Activated CD4-positive, alpha-beta T cell treated with anti-CD3 and anti-CD28 coated beads for 1 hour (primary cell): ENCODE results near the gene IGF1R.

ENCODE experiments used
- DNase-seq: peaks from one replicate; pipeline ENCODE4 v3.0.0-alpha.2; 2020

The IGF1R gene

DNA sequence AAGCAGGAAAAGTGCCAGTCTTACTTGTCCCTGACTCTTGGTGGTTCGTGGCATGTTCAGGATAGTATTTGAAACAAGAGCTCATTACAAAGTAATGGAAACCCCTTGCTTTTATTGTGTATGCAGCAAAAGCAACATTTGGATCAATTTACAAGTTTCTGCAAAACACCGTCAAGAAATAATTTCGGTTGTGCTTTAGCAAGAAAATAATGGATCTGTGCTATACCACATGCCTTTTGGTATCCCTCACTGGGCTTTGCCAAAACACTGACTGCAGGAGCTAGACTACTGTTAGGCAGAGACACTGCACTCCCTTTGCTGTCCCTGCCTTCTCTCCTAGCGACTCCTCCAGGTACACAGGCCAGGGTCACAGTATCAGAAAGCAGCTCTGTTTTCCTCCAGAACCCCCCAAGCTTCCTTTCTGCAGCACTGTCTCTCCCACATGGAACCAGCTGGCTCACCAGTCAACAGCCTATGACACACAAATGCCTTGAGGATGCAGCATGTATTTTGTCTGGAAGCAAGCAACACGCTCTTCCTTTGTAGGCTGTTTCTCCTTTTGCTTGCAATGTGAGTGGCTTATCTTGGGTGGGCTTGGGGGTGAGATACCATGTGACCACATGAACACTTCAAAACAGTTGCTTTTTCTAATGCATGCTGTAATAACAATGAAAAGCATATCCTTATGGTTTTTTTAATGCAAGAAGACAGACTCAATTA lies 247.8 kb downstream of the IGF1R start:
- no peak for DNase-seq

DNA sequence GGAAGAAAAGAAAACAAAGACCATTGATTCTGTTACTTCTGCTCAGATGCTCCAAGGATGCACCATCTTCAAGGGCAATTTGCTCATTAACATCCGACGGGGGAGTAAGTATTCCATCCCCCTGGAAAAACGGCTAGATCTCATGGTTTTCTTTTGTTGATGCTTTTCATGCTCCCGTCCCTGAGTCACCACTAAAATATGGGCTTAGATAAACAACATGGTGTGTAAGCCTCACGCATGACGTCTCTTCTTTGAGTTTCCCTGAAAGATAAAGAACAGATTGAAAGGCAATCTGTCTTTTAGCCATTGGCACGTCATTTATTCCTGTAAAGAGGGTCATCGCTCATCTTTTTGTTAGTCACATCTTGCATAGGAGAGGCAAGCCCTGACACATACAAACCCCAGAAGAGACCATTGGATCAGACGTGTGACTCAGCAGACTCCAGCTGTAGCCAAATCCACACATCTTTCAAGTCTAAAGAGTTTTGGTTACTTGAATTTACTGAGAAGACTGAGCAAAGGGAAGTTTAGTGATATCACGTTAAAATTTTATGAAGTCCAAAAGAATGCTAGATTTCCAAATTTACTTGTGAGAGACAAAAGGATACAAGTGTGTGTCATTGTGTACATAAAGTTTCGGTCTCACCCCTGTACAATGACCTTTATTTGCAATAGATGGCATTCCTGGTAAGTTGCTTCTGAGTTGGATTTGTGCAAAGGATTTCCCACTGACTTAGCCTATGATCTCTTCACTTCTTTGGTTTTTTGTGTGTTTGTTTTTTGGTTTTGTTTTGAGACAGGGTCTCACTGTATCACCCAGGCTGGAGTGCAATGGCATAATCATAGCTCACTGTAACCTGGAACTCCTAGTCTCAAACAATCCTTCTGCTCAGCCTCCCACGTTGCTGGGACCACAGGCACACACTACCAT lies 248.7 kb downstream of the IGF1R start:
- no peak for DNase-seq

DNA sequence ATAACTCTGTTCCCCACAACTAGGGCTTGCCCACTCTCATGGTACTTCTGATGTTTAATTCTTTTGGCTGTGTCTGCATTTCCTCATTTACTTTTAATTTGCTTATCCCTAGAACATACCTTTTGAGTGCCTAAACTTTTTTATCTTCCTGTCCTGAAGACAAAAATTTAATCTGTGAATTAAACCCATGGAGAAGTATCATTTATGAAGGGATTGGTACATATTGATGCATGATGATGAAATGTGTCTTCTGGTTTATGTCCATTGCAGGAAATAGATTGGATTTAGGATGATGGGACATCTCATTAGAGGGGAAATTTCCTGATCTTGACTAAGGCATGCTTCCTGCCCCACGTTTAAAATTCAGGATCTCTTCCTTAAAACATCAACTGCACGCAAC lies 249.8 kb downstream of the IGF1R start:
- no peak for DNase-seq

DNA sequence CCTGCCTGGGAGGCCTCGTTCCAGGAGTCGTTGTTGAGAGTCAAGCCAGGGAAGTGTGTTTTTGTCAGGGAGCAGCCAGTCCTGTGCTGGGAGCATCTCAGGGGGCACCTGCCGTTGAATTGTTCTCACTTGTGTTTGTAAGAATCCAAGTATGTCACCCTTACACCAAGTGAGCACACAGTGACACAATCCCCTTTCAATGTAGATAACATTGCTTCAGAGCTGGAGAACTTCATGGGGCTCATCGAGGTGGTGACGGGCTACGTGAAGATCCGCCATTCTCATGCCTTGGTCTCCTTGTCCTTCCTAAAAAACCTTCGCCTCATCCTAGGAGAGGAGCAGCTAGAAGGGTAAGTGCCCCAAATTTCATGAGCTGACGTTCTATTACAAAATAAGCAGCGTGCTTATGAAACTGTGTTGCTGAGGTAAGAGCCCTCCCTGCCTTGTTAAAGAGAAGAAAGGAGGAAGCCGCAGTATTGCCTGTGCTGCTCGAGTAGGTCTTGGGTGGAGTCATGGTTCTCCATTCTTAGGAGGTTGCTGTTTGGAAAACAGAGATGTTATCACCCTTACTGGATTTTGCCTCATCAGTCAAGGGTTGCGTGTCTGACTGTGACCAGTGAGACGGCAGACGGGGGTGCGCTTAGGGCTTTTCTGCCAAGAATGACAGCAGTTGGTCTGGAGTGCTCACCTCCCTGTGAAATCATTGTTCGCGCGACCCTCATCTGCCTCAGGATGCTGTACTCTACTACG lies 251.1 kb downstream of the IGF1R start:
- no peak for DNase-seq

DNA sequence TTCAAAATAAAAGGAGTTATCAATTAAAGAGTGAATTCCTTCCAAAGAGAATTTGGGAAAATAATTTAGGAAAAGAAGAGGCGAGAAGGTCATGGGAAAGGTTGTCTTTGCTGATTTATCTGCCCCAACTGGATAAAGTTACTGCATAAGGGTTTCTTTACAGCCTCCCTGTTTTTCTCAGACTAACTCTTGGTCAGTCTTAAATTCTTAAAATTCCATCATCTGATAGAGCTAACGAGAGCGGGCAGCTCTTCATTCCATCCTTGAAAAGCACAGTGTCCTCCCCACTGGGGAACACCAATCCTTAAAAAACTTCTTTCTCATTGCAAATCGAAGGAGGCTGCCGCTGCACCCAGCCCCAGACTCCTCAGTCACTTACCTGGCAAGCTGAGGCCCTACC lies 252.0 kb downstream of the IGF1R start:
- DNase-seq = no peak

DNA sequence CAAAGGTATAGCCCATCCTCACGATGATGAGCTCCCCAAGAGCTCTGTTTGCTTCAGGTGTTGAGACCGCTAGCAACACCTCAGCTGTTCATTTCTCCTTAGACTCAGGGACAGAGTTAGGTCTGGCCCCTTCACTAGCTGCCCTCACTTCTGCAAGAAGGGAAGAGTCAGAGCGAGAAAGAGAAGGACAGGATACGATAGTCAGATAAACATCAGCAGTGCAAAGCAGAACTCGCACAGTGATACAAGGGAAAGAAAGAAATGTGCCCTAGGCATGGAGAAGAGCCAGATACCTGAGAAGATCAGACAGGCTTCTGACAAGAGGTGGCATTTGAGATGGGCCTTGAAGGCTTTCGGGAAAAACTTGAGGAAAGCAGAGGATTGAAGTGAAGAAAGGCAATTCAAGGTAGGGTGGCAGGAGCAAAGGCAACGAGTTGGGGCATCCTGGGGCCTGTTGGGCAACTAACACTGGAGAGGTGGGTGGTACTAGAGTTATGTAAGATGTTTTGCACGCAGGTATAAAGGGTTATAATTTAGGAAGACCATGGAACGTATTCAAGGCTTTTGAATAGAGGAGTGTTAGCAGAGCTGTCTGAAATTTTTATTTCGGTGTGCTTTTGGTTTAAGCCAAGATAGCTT lies 253.2 kb downstream of the IGF1R start:
- DNase-seq = no peak

DNA sequence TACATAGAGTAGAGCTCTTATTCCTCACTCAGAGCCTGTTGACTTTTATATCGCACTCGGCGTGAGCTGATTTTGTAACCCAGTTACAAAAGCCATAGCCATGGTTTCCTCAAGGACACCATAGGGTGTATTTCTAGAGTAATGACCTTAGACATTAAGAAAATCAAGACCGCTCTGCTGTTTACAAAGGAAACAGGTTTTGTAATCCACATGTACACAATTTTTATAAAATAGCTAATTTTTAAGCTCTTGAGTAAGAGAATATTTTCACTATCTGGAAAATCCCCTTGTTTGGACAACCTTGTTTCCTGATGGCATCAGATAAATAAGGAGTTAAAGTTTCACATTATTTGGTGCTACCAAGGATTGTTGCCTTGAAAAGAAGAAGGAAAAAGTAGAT lies 254.6 kb downstream of the IGF1R start:
- DNase-seq = no peak

DNA sequence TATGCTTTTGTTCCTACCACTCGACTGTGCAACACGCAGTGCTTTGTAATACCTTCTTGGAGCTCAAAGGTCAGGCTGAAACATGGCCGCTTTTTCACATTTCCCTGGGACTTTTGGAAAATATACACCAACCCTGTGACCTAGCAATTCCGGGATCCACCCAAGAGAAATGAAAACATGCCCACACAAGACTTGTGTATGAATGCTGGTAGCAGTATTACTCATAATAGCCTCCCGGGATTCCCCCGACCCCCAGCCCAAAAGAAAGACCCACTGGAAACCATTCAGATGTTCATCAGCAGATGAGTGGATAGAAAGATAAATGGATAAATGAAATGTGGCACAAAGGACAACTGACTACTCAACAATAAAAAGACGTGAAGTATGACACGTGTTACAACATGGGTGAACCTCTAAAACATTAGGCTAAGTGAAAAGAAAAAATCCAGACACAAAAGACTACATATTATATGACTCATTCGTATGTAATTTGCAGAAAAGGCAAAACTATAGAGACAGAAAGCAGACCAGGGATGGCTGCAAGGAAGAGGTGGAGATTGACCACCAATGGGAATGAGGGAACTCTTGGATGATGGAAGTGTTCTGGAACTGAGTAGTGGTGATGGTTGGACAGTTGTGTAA lies 255.2 kb downstream of the IGF1R start:
- no peak for DNase-seq

DNA sequence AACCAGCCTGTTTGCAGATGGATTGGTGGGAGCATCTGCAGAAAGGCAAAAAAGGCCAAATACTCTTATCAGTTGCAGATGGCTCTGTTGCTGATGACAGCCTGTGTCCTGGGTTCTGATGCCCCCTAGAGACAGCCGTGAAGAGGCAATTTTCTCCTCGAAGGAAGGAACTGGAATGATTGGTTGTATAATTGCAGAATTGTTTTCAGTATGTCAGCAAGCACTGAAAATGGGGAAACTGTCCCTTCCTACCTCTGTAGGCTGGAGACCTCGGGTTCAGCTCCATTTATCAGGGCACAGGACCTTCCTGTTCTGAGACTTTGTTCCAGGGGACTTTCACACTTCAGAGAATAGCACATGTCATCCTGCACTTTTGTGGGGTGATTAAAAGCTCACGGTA lies 256.2 kb downstream of the IGF1R start:
- no peak for DNase-seq

DNA sequence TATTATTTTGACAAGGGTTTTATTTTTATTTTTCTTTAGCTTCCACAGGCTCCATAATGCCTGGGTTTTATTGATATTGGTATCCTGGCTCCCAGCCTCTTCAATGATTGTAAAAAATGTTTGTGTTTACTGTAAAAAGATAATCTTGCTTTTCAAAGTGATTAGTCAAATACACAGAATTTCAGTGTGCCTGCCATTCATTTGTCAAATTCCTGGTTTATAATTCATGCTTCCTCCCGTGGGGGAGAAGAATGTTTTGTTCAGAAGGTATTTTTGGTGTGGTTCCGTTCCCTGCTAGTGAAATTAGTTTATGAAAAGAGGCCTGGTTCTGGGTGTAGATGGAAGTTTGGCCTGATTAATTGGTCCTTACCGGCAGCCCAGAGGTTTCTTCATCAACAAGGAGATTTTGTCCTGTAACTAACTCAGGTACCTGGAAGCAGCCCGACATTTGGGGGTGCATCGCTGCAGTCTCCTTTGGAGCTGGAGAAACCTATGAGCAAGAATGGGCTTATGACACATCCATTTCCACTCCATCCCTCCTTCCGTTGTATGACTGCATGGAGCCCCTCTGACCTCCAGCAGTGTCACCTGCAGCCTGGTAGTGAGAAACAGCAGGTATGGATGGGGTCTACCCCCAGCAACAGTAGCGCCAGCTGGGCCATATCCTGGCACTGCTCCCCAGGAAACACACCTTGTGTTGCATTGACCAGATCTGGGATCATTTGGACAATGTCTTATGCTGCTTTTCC lies 257.8 kb downstream of the IGF1R start:
- DNase-seq = no peak

DNA sequence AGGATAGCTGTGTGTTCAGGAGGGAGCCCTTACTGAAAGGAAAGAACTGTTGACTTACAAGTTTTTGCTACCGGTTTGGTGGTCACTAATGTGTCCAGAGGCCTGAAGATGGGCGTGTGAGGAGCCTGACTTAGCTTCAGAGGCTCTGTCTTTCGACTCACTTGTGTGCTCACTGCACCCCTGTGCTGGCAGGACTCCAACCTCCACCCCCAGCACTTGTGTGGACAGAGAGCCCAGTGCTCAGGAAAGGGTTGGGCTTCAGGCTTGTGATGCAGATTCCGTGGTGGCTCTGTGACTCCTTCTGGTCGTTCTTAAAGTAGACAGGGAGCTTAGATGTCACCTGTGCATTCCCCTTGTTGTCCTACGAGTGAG lies 258.4 kb downstream of the IGF1R start:
- DNase-seq = no peak

DNA sequence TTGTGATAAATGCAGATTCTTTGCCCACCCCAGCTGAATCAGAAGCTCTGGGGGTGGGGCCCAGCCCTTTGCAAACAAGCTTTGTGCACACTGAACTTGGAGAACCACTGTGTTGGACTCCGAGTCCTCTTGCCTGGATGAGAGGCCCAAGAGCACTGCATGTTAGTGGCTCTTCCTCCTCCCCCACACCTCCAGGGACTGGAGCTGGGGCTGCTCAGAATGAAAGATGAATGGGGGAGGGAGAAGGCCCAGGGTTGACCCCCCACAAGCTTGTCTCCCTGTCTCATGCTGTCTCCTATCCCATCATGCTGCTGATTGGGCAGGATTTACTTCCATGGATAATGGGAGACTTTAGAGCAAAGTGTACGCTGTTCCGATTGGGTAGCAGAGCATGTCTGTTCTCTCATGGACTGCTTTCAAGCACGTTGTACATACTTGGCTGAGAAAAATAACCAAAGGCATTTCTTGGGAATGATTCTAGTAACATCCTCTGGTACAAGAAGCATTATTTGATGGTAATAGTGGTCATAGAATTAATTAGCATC lies 259.7 kb downstream of the IGF1R start:
- DNase-seq = no peak

DNA sequence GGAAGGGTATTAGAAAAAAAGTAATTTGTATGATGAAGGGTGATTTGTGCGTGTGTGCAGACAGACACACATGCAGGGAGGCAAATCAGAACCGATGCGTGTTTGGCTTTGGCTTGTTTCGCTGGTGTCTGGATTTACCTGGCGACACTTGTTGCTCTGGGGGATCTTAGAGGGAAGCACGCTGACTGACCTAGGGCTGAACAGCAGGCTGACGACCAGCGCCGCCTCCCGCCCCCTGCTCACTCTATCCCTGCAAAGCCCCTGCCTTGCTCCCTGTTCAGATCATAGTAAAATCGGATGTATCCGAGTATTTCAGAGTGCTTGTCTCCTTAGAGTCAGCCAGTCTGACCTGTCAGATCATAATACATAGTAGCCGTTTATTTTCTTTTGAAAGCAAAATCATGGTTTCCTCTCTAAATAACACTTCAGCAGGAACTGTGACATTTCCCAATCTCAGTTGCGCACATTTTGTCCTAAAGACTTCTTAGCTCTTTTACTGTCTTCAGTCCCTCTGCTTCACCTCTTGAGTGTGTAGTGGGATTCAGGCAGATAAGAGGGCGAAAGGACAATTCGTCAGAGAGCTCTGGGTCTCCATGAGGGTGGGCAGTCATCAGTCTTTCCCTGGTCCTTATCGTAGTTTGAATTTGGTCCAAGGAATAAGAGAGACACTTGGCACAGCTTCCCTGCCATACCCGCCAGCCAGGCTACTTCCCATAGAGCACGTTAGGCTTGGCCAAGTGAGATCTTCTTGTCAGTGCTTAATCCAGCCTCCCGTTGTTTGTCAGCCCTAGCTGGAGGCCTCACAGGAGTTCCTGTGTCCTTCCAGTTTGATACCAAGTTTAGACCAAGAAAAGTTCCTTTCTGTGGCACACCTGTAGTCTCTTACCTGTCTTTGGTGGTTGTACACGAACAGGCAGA lies 261.9 kb downstream of the IGF1R start:
- no peak for DNase-seq

DNA sequence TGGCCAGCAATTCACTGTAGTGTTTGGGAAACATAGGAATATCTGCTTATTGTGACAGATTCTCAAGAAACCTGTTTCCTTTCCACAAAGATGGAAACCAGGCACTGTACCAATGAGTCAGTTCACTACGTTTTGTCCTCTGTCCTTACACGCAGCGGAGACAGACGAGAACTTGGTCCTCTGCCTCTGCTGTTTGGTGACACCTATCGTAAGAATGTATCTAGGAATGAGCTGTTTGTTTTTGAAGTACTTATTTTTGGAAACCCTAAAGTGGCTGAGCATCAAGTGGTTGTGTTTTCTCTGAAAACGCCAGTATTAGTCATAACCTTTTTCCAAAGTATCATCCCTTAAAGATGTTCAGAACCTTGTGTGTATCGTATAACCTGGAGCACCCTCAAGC lies 266.3 kb downstream of the IGF1R start:
- no peak for DNase-seq

DNA sequence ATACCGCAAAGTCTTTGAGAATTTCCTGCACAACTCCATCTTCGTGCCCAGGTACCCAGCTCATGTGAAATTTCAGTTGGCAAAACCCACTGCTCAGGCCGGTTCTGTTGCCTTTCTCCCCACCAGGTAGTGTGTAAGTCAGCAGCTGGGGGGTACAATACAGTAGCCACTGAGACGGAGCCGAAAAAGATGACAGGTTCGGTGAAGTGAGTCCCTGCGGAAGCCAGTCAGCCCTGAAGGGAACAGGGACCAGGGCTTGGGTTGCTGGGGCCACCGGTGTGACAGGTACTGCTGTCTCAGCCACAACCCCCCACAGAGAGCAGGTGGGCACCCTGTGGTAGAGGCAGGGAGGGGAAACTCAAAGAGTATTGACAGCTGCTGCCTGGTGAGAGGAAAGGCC lies 268.5 kb downstream of the IGF1R start:
- DNase-seq = no peak

DNA sequence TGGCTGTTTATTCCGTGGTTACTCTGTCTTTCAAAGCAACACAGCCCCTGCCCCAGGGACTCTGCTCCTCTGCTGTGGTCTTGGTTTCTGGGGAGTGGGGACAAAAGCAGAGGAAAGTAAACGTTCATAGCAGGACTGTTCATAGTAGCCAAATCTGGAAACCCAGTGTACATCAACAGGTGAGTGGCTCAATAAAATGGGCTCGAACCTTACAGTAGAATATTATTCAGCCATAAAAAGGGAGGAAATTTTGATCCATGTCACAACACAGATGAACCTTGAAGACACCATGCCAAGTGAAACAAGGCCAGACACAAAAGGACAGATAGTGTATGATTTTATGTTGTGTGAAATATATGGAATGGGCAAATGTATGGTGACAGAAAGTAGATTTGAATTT lies 269.1 kb downstream of the IGF1R start:
- no peak for DNase-seq

DNA sequence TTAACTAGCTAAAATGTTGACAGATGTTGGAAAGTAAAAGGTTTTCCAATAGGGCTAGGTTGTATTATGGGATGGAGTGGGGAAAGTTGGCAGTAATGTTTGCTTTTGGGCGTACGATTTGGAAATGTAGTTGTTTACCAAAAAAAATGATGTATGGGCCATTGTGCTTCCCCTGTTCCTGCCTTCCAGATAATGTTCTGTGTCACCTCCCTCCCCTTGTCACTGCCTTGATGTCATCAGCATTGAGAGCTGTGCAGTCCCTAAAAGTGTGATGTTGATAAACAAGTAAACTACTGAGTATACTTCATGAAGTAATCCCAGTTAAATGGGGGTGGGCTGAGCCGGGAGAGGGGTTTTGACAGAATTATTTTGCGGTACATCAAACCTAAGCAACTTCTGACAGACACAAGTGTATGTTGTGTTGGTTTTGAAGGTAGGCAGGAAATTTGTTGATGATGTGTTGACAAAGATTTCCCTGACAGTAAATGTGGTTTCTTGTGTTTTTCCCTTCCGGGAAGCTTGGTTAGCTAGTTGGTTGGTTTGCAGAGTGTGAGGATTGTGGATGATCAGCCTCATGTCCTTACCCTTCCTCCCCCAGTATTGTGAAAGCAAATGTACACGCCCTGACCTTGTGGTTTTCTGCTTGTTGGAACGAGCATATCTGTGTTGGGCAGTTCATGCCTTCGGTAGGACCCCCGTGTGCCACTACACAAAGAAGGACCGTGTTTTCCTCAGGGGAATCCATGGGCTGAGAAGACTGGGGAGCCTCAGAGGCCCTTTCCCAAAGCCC lies 271.9 kb downstream of the IGF1R start:
- no peak for DNase-seq

DNA sequence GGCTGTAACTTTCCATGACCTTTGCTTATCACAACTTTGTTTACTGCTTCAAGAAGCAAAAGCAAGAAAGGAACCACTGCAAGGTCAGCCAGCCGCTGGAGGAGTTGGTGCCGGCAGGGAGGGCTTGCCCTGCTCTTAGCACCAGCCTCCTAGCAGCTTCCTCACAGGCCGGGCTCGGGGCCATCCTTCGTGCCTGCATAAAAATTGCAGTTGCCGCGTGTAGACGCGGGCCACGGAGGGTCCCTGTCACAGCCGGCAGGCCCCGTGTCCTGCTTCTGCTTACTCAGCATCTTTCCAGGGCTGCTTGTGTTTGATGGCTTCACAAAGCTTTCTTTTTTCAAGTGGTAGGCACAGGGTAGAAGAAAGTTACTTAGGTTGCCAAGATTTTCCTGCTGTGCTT lies 274.8 kb downstream of the IGF1R start:
- DNase-seq = no peak

DNA sequence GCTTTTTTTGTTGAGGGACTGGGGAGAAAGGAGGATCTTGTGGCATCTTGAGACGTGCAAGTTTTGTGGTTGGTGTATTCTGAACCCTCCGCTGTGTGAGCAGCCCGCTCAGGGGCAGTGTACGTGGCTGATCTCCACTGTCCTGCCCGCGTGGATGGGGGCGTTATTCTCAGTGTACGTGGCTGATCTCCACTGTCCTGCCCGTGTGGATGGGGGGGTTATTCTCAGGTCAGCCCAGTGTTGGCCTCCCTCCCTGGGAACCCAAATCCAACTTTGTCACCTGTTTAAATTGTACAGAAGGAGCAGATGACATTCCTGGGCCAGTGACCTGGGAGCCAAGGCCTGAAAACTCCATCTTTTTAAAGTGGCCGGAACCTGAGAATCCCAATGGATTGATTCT lies 275.2 kb downstream of the IGF1R start:
- DNase-seq = no peak
